Fibroblast of upper back skin (primary cell): ENCODE results near the gene MACO1.

Source experiments
- DNase-seq: peaks from one replicate; pipeline ENCODE4 v3.0.0-alpha.2; 2013

The MACO1 gene

DNA sequence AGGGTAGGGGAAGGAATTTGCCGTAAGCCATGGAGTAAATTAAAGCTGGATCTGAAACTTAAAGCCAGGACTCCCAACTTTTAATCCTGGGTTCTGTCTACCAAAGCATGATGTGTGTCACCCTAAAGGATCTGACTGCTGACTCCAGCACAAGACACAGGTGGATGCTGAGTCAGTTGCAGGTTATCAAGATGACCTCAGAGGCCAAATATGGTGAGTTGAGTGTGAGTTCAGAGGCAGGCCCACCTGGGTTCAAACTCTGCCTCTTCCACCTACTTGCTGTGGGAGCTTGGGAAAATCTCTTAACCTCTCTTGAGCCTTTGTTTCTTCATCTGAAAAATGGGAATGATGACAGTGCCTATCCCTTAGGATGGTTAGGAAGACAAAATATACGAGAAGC is 96.1 kb downstream of the MACO1 start:
- no peak for DNase-seq

DNA sequence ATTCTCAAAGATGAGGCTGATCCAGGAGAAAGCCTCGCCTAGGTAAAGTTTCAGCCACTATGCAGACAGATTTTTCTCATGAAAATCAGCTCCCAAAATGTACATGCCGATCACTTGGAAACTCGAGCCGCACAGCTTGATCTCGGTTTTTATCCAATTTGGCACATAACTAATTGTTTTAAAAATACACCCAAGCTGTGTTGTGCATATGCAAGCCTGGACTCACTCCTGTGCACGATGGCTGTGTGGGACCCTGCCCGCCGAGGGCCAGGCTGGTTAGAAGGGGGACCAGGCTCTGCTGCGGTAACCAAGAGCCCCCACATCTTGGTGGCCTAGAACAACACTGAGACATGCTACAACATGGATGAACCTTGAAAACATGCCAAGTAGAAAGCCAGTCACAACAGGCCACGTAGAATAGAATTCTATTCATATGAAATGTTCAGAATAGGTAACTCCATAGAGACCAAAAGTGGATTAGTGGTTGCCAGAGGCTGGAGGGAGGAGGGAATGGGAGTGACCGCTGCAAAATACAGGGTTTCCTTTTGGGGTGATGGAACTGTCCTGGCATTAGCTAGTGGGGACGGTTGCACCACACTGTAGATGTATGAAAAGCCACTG is 96.6 kb downstream of the MACO1 start:
- DNase-seq: no peak

DNA sequence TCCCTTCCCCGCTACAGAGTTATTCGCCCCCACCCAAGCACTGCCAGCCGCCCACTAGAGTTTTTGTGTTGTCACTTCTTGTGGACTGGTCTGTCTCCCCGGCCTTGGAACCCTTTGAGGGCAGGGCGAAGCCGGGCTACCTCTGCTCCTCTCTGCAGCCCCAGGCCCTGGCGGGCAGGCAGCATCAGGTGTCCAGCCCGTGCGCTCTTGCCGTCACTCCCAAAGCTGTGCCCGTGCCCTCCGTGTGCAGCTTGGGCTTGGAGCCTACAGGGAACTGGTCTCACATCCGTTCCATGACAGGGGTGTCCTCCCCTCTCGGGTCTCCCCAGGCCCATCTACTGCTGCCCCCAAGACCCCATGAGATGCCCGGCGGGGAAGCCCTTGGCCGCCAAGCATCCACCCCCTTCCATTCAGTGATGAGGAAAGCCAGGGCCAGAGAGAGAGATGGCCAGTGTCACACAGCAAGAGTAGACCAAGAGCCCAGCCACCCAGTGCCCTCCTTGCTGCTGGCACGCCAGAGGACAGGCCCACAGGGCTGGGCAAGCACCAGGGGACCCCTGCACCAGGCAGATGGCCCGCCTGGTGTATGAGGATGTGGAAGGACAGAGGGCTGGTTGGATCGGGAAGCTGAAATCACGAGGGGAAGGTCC is 97.4 kb downstream of the MACO1 start:
- DNase-seq: no peak

DNA sequence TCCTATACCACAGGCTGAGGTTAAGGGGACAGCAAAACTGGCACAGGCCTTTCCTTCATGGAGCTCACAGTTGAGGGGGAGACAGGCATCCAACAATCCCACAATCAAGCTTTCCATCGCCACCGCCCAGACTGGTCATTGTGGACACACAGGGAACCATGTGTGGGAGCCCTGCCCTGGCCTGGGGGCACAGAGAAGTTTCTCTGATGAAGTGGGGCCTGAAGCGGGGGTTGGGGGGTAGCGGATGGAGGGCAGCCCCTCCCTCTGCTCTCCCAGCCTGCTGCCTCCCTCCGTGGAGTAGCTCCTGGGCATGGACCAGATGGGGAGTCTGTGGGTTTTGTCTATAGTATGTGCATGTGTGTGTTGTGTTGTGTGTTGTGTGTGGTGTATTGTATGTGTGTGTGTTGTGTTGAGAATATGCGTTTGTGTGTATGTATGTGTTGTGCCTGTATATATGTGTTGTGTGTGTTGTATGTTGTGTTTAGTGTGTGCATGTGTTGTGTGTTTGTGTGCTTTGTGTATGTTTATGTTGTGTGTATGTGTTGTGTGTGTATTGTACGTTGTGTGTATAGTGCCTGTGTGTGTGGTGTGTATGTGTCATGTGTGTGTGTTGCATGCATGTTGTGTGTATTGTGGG is 98.3 kb downstream of the MACO1 start:
- no peak for DNase-seq

DNA sequence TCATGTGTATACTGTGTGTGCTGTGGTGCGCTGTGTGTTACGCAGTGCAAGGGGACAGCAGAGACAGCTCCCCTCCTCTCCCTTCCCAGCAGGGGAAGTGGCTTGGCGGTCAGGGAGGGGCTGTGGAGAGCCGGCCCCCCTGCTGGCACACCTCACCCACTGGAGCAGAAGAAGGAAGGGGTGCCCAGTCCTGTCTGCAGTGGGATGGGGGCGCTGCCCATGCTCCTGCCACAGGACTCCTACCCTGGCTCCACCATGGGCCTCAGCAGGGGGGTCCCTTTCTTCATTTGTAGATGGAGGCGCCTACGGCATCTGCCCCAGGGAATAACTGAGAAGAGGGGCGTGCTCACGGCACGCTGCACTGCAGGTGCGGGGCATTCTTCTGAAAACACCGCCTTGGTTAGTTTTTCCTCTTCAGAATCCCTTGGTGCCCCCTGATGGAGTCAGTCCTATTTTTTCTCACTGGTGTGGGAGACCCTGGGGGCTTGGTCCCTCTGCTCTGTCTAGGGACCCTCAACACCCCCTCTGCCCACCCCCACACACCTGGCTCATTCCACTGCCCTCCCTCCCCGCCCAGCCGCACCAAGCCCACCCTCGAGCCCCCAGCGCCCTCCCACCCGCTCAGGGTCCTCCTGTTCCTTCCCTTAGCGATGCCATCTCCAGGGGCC is 99.0 kb downstream of the MACO1 start:
- no peak for DNase-seq

DNA sequence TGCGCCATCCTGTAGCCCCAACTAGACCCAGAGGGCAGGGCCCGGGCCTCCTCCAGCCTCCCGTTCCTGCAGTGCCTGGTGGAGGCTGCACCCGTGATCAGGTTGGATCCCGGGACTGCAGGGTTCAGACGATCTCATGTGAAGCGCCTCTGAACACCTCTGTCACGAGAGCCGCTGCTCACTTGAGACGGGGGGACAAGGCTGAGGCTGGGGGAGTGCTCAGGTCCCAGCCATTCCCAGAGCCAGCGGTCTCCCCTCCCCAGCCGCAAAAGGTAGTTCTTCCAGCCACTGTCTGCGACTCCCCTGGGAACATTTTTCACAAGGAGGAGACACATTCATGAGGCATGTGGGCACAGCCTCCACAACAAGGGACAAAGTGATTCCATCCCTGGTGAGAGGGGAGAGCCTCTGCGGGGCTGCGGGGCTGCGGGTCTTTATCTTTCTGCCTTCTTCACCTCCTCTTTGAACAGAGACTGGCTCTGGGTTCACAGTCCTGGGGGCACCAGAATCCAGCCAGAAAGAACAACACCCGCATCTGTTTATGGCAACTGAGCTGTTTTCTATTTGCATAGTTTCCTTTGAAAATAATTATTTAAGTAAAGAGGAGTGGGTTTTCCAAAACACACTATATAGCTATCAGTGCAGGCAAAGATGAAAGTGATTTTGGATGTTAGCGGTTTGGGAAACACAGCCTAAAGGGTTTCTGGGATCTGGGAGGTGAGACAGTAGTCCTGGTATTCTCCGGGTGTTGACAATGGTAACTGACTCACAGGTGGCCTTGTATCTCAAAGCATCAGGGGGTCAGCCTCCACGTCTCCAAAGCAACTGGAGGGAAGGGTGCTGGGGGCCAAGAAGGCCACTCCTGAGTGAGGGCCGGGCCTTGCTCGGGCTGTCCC is 99.7 kb downstream of the MACO1 start:
- DNase-seq: no peak

DNA sequence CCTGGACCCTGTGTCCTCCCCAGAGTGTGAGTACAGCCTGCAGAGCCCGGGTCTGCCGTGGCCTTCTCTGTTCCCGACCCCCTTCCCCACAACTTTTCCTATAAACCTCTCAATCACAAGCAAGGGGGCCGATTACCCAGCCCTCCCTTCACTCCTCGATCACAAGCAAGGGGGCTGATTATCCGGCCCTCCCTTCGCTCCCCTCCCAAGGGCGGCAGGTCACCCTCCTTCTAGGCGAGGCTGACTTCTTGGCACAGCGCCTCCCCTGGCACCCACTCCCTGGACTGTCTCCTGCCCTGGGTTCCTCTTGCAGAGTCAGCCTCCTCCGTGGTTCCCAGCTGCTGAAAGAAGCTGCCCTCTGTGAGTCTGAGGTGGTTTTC is 100.4 kb downstream of the MACO1 start:
- DNase-seq: no peak

DNA sequence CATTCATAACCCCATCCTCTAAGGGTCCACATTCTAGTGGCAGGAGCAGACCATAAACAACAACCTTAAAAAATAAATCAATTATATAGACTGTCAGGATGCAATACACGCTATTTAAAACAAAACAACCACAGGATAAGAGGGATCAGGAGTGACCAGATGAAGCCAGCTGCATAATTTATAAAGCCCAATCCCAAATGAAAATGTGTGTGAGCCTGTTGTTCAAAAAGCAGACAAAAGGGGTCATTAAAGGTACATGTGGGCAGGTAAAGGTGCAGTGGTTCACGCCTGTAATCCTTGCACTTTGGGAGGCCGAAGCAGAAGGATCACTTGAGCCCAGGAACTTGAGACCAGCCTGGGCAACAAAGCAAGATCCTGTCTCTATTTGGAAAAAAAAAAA is 102.3 kb downstream of the MACO1 start:
- DNase-seq: no peak

DNA sequence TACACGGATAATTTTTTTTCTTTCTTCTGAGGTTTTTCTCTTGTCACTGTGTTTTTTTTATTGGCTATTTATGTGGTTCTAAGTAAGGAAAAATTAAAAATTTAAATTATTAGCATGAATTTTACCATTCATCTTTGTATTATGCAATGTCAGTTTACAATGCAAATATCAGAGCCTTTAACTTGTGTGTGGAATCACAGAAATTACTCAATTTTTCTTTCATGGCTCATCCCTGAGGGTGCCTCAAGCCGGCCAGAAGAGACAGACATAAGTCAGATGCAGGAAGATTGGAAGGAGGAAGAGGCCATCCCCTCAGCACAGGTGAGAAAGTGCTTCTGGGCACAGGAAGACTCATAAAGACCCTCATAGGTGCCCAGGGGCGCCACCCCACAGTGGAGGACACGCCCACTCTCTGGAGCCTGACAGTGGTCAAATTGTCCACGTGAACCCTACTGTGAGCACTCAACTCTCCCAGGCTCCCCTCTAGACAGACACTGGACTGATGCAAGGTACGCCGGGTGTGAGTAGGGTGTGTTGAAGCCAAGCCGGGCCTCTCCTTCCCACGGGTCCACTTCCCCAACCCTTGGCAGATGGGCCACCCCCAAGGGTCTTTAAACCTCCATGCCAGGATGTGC is 103.2 kb downstream of the MACO1 start:
- no peak for DNase-seq

DNA sequence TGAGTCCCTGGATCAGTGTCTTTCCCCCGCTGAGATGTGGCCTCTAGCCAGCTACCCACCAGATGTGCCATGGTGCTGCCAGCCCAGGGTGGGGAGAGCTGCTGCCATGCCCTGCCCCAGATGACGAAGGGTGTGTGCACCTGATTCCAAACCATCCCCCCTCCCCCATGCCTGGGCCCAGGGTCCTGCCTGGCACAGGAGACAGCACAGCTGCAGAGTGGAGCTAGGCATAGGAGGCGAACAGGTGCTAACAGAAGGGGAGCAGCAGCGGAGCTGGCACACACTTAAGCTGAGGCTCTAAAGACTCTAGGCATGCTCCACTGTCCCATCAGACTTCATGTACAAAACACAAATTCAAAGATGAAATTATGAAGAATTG is 103.7 kb downstream of the MACO1 start:
- no peak for DNase-seq

DNA sequence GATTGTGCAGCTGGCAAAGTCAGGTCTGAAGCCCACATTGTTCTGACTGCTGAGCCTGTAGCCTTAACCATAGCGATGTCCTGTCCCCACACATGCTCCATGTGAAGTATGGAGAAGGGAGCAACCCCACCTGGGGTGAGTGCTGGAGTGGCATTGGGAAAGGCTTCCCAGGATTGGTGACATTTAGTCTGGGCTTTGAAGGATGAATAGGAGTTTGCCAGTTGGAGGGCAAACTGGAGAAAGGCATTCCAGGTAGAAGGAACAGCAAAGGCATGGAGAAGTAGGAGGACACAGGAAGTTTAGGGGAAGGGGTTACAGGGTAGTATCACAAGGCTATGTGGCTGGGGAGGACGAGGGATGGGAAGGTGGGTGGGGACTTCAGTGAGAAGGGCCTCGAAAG is 105.4 kb downstream of the MACO1 start:
- no peak for DNase-seq

DNA sequence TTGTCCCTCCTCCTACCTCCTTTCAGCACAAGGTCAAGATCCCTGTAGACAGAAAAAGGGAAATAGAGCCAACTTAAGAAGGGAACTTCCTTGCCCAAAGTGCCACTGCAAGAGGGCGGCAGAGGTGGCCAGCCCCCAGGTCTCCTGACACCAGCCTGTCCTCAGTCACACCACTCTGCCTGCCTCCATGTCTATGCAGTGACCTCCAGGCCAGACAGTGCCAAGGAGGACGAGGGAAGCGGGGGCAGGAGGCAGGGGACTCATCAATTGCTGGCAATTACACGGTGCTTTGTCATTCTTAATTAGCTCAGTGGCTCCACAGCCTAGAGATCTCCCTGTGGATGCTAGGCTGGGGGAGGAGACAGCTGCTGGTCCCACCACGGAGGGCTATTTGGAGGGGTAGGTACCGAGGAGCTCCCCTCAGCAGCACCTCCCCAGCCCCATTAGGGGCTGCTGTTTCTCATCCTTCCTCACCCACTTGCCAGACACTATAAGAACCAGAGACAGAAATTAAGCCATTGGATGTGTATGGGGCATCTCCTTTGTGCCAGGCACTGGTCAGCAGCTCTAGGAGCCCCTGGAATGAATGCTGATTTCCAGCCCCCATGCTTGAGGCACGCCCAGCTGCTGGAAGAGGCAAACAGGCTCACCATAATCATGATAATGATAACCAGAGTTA is 106.6 kb downstream of the MACO1 start:
- no peak for DNase-seq

DNA sequence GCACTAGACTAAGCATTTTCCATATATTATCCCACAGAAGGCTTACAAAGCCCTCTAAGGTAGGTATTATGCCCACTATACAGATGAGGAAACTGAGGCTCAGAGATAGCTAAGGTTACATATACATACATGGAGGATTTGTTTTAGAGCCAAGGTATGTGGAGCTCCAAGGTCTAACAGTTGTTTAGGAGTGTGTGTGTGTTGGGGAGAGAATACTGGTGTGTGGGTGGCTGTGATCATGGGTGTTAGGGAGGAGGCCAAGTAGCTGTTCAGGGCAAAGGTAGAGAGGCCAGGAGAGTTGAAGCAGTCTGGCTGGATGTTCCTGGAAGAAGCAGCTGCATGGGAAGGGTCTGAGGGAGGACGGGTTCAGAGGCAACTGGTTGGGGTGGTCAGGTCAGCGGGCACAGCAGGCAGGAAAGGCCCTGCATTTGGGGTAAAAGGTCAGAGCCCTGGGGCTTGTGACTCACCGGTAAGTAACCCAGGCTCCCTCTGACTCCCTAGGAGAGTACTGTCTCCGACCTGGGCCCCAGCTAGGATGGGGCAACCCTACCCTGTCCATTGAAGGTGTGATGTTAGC is 107.6 kb downstream of the MACO1 start:
- DNase-seq: no peak

DNA sequence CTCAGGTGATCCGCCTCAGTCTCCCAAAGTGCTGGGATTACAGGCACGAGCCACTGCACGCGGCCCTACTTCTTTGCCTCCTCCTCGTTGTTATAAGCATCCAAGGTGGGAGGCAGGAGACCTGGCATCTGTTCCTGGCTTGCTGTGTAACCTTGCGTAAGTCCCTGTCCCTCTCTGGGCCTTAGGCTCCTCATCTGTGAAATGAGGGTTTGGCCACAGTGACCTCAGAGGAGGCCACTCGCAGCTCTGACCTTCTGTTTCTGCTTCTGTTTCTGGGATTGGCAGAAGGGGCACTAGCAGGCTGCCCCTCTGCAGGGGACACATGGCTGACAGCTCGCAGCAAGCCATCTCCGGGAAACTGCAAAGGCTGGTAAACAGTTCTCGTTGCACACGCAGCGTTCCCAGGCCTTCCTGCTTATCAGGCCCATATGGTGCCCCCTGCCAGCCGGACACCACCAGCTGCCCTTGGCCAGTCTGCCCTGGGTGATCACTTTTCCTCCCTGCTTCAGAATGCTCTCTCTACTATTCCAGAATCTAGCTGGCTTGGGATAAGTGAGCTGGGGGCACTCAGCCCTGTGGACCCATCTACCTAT is 110.1 kb downstream of the MACO1 start:
- DNase-seq: no peak

DNA sequence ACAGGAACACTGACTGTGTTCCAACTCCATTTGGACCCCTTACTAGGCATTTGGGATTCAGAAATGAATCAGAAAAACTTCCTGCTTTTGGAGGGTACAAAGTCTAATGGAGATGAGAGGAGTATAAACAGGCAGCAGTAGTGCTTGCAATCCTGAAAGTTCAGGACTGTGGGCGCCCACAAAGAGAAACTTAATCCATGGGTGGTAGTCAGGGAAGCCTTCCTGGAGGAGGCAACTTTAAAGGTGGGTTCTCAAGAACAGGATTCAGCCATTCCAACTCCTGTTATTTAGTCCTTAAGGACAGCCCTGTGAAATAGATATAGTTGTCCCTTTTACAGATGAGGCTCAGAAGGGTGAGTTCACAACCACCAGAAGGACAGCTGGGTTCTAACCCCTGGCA is 110.7 kb downstream of the MACO1 start:
- no peak for DNase-seq

DNA sequence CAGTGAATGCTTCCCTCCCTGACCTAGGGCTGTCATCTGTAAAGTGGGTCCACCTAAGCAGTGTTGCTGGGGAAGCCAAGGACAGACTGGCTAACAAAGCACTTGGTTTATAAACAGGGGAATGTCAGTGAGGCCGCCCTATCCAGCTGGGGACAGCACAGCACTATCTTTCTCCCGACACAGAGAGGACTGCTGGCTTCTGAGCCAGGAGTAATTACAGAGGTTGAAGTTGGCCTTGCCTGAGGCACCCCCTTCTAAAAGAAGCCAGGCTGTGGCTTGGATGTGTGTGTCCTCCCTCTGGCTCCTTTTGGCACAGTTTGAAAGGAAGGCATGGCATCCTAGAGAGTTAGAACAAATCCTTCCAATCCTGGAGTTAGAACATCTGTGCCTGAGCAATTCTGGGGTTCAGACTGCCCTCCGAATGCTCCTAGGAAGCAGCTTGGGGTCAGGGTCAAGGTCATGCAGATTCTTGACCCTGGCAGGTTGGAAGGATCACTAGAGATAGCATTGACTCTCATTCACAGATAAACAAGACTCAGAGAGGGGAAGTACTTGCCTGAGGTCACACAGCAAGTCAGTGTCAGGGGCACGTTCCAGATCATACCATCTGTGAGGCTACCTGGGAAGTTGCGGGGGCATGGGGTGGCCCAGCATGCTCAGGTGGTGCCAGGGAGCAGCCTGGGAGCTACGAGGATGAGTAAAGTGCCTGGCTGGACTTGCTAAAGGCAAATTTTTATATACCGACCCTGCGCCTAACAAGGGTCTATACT is 111.4 kb downstream of the MACO1 start:
- no peak for DNase-seq

DNA sequence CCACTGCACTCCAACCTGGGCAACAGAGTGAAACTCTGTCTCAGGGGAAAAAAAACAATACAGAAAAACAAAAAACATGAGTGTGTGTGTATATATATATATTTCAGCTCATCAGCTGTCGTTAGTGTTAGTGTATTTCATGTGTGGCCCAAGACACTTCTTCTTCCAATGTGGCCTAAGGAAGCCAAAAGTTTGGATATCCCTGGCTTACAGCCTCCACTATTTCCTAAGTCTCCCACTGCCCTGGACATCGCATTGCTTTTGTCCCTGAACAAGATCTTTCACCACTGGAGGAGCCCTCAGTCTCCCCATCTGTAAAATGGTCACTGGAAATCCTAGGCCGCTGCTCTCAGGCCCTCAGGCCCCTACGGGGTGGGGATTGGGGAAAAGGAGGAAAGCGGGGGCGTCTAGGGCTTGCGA is 112.3 kb downstream of the MACO1 start:
- DNase-seq: no peak

DNA sequence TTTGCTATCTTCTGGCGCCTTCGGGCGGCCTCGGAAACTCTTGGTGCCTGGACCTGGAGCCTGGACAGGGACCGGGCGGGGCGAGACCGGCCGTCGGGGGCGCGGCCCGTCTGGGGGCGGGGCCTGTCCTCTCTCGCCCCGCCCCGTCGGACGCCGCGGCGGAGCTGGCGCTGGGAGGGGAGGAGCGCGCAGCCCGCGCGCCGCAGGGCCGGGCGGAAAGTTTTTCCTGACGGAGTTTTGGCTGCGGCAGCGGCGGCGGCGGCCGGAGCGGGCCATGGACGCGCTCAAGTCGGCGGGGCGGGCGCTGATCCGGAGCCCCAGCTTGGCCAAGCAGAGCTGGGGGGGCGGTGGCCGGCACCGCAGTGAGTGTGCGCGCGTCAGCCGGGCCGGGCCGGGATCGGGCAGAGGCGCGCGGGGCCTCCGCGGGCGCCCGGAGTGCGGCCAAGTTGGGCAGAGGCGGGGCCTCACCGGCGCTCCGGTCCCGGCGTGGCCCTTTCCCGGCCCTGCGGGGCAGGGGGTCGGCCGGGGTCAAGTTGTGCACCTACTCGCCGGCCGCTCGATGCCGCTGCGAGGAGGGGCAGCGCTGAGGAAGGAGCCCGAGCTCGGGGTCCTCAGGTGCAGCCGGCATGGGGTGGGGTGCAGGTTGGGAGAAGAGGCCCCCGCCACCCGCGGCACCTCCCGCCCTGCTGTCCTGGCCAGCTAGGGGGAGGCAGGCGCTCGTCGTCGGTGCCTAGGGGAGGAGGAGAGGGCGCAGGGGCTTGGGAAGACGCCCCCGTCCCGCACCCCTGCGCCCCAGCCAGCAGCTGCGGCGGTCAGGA is 112.9 kb downstream of the MACO1 start, which contains the start of gene LDLRAP1:
Gene LDLRAP1, plus strand, starts transcription at position 182 of the 818 bp plus-strand sequence. Its CDS starts 93 bp downstream, at position 275.
- DNase-seq: peak; percentile 66

DNA sequence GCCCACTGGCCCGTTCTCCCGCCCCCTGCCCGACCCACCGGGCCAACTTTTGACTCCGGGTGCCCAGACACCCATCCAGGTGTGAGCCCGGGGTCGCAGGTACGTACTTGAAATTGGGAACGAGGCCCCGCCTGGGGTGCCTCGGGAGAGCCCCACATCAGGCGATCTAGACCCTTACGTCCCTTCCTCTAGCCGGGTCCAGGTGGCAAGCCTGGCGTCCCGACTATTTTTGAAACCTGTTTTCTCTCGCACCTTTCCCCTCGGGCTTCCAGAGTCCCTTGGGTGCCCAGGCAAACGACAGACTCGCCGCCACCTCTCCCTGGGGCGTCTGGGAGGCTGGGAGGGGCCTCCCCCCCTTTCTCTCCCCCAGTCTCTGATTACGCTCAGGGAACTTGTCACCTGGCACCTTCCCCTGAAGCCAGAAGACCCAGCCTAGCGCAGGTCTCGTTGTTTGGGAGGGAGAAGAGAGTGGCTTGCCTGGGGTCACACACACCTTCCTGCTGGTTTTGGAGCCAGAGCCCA is 113.6 kb downstream of the MACO1 start:
- no peak for DNase-seq
